ENCODE data around the gene KXD1.

Gene KXD1

GRCh38 chr19:18616023-18616422, 58.4 kb downstream of the KXD1 start:
- DNase-seq: no peak

GRCh38 chr19:18617562-18617961, 59.9 kb downstream of the KXD1 start:
- no peak for DNase-seq

GRCh38 chr19:18618236-18618635, 60.6 kb downstream of the KXD1 start:
- no peak for DNase-seq

All from T-helper 2 cell (primary cell).